ENCODE data around the gene KLHL36.

DNA sequence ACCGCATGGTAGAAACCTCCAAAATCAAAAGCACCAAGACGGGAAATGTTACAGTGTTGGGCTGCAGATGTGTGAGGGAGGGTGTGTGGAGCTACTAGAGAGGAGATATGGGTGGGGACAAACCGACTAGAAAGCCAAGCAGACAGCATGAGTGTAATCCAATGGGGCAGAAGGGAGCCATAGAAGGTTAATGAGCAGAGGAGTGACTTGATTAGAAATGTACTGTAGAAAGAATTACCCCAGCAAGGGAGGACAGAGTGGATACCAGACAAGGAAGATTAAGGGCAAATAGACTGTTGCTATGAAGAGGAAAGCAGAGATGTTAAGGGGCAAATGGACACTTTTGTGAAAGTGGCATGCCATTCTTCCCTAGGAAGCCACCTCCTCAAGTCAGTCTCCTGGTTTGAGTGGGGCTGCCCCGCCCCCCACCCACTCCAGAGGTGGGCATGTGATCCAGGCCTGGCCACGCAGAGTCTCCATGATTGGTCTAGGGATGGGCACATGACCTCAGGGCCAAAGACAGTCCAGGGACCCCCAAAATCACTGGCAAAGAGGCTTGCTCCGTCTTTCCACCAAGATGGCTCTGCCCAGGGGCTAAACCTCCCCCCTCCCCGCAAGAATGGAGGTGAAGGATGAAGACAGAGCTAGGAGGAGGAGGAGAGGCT lies 34.8 kb upstream of the KLHL36 start:
- TF ChIP-seq, protein P1, sequence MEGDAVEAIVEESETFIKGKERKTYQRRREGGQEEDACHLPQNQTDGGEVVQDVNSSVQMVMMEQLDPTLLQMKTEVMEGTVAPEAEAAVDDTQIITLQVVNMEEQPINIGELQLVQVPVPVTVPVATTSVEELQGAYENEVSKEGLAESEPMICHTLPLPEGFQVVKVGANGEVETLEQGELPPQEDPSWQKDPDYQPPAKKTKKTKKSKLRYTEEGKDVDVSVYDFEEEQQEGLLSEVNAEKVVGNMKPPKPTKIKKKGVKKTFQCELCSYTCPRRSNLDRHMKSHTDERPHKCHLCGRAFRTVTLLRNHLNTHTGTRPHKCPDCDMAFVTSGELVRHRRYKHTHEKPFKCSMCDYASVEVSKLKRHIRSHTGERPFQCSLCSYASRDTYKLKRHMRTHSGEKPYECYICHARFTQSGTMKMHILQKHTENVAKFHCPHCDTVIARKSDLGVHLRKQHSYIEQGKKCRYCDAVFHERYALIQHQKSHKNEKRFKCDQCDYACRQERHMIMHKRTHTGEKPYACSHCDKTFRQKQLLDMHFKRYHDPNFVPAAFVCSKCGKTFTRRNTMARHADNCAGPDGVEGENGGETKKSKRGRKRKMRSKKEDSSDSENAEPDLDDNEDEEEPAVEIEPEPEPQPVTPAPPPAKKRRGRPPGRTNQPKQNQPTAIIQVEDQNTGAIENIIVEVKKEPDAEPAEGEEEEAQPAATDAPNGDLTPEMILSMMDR (IDR thresholded peaks at IDR 0.05) = no peak
- TF ChIP-seq POLR2A (IDR thresholded peaks at IDR 0.05; ENCODE audit: low read depth) = no peak
